ENCODE measurements around the gene STK32B.

DNA sequence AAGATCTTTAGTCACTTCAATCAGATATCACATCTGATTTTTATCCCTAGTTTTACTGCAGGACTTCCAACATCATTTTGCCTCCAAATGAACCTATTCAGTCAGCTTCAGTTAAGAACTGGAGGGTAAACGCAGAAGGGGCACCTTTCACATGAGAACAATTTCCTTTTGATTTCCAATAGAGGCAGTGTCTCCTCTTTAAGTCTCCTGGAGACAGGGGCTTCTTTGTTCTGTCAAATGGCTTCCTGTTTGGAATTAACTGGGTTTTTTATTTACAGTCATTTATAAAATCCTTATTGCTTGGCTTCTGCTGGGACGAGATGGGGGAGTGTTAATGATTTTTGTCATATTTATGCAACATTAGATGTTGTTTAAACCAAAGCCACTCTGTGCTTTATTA, 164.0 kb downstream of the STK32B start:
- TF ChIP-seq POLR2A (IDR thresholded peaks at IDR 0.05; ENCODE audit: low read length) (no peak), GATA1 (IDR thresholded peaks at IDR 0.05; ENCODE audit: low read depth, low read length) (no peak)
